Testis (tissue), 3 donors: ENCODE measurements around the gene CBR3. TPM values are rescaled to one million over a fixed set of nuclear protein-coding genes. Genes with fewer than 3 reads are reported as not detected.

ENCODE experiments used
- DNase-seq: peaks from one replicate; pipeline ENCODE4 v3.0.0-alpha.2; 2019
- H3K27ac ChIP-seq, 2 donors: fragments of 200-600 bp; sonication (generic); one replicate each; pipeline ENCODE4 v1.5.1; 2019
- H3K27me3 ChIP-seq: fragments of 200-600 bp; sonication (generic); one replicate; pipeline ENCODE4 v1.5.1; 2019
- H3K36me3 ChIP-seq: fragments of 200-600 bp; sonication (generic); one replicate; pipeline ENCODE4 v1.5.1; 2017; ENCODE audit warnings: low read depth; ENCODE audit errors: missing control alignments
- H3K4me1 ChIP-seq: fragments of 200-600 bp; sonication (generic); one replicate; pipeline ENCODE4 v1.5.1; 2019
- H3K4me3 ChIP-seq, 2 donors: fragments of 200-600 bp; sonication (generic); one replicate each; pipeline ENCODE4 v1.5.1; 2017 to 2019
- H3K9me3 ChIP-seq: fragments of 200-600 bp; sonication (generic); one replicate; pipeline ENCODE4 v1.5.1; 2017
- POLR2A ChIP-seq: fragments of 450-650 bp; IDR thresholded peaks from one replicate; pipeline ENCODE4 v1.6.1; 2017; ENCODE audit warnings: antibody characterized with exemption, mild to moderate bottlenecking, moderate library complexity
- WGBS, 2 donors: methylation state at CpG; one replicate each; pipeline ENCODE4 v1.1.5; 2018; 5-methylcytosine and 5-hydroxymethylcytosine counted together
- intact Hi-C: fragments of 100-400 bp; cut with DNase I; formaldehyde crosslinking; loops from one replicate; pipeline ENCODE4 v1.15.1; 2023; ENCODE audit warnings: low total_unique reads
- polyA plus RNA-seq: library from polyadenylated mRNA; stranded (reverse); fragments of 350-450 nt; fragmentation: Illumina TruSeq; extraction: RNeasy Lipid Tissue Mini Kit (QIAGEN cat#74804); gene quantifications from one replicate; pipeline ENCODE4 v1.2.3, GENCODE V29; 2014; ENCODE audit warnings: low read depth, low replicate concordance; ENCODE audit not compliant: insufficient read depth
- total RNA-seq, 2 donors: library from RNA; depleted of rRNA; stranded (reverse); fragments of >200 nt; gene quantifications; one replicate each; pipeline ENCODE4 v1.2.3, GENCODE V29; 2016
- TF ChIP-seq, protein P1 (sequence below), 3 experiments: fragments of 450-650 bp in 2 of 3; fragments of 200-600 bp in 1 of 3; sonication (generic) in 1 of 3; IDR thresholded peaks; one replicate each; pipeline ENCODE4 v1.5.1; 2016 to 2019; ENCODE audit warnings: antibody characterized with exemption in 3 of 3, mild to moderate bottlenecking in 2 of 3, moderate library complexity in 1 of 3

Gene CBR3
- total and polyA plus RNA-seq, 3 donors from 2014 or later = 2.8 to 10.7 (median 6.9) TPM

DNA sequence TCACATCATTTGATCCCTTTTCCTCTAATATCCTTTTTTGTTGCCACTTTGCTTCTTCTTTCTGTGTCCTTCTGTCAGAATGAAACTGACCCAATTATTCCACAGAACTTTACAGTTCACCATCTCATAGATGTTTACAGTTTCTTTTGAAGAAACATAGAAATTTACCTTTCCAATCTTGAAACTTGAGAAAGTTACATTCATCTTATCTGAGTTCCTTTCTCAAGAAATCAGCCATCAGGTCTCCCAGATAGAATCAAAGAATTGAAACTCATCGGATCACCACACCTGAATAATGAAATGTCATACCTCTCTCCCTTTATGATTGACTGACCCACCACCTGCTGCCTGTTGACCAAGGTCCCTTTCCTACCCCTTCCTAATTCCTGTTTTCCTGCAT, 41.4 kb upstream of the CBR3 start:
- H3K4me1 ChIP-seq = no peaks in the 10 kb centered on the region
- TF ChIP-seq, protein P1, sequence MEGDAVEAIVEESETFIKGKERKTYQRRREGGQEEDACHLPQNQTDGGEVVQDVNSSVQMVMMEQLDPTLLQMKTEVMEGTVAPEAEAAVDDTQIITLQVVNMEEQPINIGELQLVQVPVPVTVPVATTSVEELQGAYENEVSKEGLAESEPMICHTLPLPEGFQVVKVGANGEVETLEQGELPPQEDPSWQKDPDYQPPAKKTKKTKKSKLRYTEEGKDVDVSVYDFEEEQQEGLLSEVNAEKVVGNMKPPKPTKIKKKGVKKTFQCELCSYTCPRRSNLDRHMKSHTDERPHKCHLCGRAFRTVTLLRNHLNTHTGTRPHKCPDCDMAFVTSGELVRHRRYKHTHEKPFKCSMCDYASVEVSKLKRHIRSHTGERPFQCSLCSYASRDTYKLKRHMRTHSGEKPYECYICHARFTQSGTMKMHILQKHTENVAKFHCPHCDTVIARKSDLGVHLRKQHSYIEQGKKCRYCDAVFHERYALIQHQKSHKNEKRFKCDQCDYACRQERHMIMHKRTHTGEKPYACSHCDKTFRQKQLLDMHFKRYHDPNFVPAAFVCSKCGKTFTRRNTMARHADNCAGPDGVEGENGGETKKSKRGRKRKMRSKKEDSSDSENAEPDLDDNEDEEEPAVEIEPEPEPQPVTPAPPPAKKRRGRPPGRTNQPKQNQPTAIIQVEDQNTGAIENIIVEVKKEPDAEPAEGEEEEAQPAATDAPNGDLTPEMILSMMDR (IDR thresholded peaks at IDR 0.05) = no peak
- TF ChIP-seq POLR2A = no peak
- no peak overlapping the region for H3K4me3 ChIP-seq
- H3K9me3 ChIP-seq = no peaks in the 10 kb centered on the region
- H3K36me3 ChIP-seq = no peaks in the 10 kb centered on the region
- intact Hi-C loops = no loop called here
- DNase-seq = no peak
- H3K27ac ChIP-seq = no peak overlapping the region
- H3K27me3 ChIP-seq = no peaks in the 10 kb centered on the region
- 95 to 97% methylated on average over 1 of the region's 1 CpG for WGBS, 2 donors

DNA sequence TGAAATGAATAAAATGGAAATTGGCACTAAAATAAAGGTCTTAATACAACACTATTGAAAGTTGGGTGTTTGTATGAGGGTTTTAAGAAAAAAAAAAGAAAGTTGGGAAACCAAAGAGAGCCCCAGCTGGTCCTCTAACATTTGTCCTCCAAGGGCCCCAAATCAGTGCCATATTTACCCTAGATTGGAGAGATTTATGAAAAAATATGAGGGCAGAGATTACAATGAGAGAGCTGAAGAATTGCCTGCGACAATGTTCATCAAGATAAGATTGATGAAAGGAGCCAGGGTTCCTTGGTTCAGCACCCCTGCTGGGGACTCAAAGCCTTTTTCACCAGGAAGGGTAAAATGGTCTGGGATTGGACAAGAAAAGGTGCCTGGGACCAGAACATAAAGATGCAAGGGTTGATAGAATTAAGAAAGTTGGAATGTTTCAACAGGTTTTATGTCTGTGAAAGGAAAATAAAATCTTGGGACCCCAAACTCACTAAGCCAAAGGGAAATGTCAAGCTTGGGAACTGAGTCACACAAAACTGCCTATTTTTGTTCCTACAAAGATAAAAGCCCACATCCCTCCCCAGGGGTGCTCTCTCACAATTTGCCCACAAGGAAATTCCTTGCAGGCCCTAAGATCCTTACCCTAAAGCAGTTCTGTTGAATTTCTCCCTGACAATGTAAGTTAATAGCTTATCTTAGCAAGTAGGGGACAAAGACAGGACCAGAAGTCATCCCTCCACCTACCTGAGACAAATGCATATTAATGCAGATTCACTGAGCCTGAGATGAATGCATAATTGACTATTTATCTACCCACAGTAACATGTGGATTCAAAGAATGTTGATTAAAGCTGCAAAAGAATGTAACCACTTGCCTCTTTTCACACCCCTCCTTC, 38.2 kb upstream of the CBR3 start:
- Histone ChIP-seq H3K4me1 (no peaks in the 10 kb centered on the region), H3K9me3 (no peaks in the 10 kb centered on the region), H3K36me3 (no peaks in the 10 kb centered on the region), H3K4me3 (no peak overlapping the region), H3K27me3 (no peaks in the 10 kb centered on the region), H3K27ac (no peak overlapping the region)
- 62 to 89% methylated on average over 1 of the region's 1 CpG for WGBS, 2 donors
- intact Hi-C loops = no loop called here
- no peak for DNase-seq
- TF ChIP-seq POLR2A = no peak
- TF ChIP-seq, protein P1 (IDR thresholded peaks at IDR 0.05) = no peak

DNA sequence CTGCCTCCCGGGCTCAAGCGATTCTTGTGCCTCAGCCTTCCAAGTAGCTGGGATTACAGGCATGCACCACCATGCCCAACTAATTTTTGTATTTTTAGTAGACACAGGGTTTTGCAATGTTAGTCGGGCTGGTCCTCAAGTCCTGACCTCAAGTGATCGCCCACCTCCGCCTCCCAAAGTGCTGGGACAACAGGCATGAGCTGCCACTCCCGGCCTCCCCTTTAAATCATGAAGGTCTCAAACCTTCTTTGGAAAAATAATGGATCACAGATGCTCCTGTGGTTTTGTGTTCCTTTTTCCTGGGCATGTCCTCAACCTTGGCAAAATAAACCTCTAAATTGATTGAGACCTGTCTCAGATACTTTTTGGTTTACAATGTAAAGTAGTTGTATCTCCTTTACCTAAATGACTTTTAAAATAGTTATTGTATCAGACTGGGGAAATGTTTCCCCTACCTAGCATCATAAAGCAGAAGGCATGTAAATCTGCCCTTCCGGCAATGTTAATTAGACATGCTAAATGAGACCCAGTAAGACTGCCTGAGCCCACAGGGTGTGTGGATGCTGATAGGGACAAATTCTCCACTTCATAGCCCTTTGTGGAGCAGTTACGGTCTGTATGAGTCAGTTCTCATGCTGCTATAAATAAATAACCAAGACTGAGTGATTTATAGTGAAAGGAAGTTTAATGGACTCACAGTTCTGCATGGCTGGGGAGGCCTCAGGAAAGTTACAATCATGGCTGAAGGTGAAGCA, 37.3 kb upstream of the CBR3 start:
- no peaks in the 10 kb centered on the region for H3K9me3 ChIP-seq

DNA sequence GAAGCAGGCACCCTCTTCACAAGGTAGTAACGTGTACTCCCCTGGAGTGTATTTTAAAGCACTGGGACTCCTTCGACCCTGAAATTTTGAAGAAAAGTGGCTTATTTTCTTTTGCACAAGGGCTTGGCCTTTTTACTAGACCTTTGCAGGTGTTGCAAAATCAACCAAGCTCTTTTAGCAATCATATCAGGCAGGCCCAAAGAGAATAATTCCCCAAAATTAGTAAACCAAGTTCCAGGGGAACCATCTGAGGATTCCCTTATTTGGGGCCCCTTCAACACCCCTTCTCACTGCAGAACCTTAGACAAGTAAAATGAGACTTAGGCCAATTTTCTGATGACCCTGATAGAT, 36.7 kb upstream of the CBR3 start:
- Histone ChIP-seq H3K27me3 (no peaks in the 10 kb centered on the region), H3K27ac (no peak overlapping the region), H3K36me3 (no peaks in the 10 kb centered on the region), H3K4me3 (no peak overlapping the region), H3K4me1 (no peaks in the 10 kb centered on the region), H3K9me3 (no peaks in the 10 kb centered on the region)
- TF ChIP-seq, protein P1 (IDR thresholded peaks at IDR 0.05) = no peak
- TF ChIP-seq POLR2A = no peak
- DNase-seq = no peak
- WGBS, 2 donors = 75 to 77% methylated on average over 2 of the region's 2 CpGs
- intact Hi-C loops = no loop called here

More for the DNA sequence above, 37.3 kb upstream of the CBR3 start:
- no peaks in the 10 kb centered on the region for H3K27me3 ChIP-seq
- H3K4me1 ChIP-seq = no peaks in the 10 kb centered on the region
- 70 to 84% methylated on average over 8 of the region's 8 CpGs for WGBS, 2 donors
- TF ChIP-seq, protein P1 (IDR thresholded peaks at IDR 0.05) = no peak
- TF ChIP-seq POLR2A = no peak
- no peaks in the 10 kb centered on the region for H3K36me3 ChIP-seq
- intact Hi-C loops = no loop called here
- no peak for DNase-seq
- H3K27ac ChIP-seq = no peak overlapping the region
- no peak overlapping the region for H3K4me3 ChIP-seq
